Sigmoid colon (tissue), 4 donors: ENCODE results near the gene SNCAIP.

Experiments used
- POLR2A ChIP-seq, 2 donors: fragments of 450-650 bp; IDR thresholded peaks; one replicate each; pipeline ENCODE4 v1.6.1; 2016; ENCODE audit warnings: antibody characterized with exemption in 2 of 2, mild to moderate bottlenecking in 2 of 2, moderate library complexity in 2 of 2
- POLR2AphosphoS5 ChIP-seq, 4 donors: sonication (generic); formaldehyde crosslinking; IDR thresholded peaks; one replicate each; pipeline ENCODE4 v1.6.1; 2017; ENCODE audit warnings: antibody characterized with exemption in 4 of 4

DNA sequence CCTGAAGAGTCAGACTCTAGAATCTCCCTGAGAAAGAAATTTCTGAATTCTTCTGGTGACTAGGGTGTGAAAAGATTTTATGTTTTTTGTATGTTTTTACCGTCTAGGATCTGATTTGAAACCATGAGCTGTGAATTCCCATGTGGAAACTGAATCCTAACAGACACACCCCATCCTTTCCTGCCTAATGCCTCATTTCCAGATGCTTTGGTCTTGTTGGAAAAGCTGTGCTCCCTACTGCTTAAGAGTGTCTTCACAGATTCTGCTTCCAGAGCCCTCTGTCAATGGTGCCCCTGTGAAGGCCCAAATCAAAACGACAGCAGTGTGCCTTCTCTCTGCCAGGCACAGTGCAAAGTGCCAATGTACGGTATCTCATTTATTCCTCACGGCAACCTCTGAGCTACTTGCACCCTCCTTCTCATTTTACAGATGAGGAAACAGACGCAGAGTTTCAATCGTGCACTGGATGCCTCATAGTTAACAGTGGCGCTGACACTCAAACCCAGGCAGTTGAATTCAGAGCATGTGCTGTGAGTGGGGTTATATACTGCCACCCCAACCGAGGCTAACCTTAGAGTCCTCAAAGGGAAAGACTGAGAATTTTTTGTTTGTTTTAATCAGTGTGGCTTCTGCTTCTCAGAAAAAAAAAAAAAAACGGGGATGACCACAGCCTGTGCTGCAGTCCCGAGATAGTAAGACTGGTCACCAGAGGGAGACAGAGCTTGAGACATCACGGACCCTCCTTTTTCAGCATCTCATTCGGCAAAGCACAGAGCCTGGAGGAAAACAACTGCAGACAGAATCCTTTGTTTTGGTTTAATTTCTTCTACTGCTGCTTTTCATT lies 188.4 kb downstream of the SNCAIP start:
- TF ChIP-seq POLR2A (IDR thresholded peaks at IDR 0.05) (no peak), POLR2AphosphoS5 (IDR thresholded peaks at IDR 0.05) (no peak)
